AG09309 (cell line): ENCODE results near the gene GBP5.
"Not testable (repeated sequence)": the region's sequence is repeated elsewhere in the genome, so short reads cannot be mapped to it uniquely, and the experiment has no call there.

Experiments
- DNase-seq: peaks from one replicate; pipeline ENCODE4 v3.0.0-alpha.2; 2010; ENCODE audit warnings: low read depth
- H3K4me3 ChIP-seq: 2 replicates; pipeline ENCODE4 v1.5.1; 2011; ENCODE audit warnings: mild to moderate bottlenecking, low read depth, low read length, moderate library complexity; ENCODE audit not compliant: control insufficient read depth
- TF ChIP-seq, protein P1 (sequence below): IDR thresholded peaks from 2 replicates; pipeline ENCODE4 v1.5.1; 2011; ENCODE audit warnings: mild to moderate bottlenecking, low read depth, low read length, inconsistent platforms; ENCODE audit not compliant: insufficient read depth, control insufficient read depth; ENCODE audit errors: missing control alignments

Gene GBP5

GRCh38 chr1:89260042-89260441 is 12.6 kb downstream of the GBP5 start:
- TF ChIP-seq, protein P1, sequence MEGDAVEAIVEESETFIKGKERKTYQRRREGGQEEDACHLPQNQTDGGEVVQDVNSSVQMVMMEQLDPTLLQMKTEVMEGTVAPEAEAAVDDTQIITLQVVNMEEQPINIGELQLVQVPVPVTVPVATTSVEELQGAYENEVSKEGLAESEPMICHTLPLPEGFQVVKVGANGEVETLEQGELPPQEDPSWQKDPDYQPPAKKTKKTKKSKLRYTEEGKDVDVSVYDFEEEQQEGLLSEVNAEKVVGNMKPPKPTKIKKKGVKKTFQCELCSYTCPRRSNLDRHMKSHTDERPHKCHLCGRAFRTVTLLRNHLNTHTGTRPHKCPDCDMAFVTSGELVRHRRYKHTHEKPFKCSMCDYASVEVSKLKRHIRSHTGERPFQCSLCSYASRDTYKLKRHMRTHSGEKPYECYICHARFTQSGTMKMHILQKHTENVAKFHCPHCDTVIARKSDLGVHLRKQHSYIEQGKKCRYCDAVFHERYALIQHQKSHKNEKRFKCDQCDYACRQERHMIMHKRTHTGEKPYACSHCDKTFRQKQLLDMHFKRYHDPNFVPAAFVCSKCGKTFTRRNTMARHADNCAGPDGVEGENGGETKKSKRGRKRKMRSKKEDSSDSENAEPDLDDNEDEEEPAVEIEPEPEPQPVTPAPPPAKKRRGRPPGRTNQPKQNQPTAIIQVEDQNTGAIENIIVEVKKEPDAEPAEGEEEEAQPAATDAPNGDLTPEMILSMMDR: no peak
- no peak overlapping the region for H3K4me3 ChIP-seq
- no peak for DNase-seq

DNA sequence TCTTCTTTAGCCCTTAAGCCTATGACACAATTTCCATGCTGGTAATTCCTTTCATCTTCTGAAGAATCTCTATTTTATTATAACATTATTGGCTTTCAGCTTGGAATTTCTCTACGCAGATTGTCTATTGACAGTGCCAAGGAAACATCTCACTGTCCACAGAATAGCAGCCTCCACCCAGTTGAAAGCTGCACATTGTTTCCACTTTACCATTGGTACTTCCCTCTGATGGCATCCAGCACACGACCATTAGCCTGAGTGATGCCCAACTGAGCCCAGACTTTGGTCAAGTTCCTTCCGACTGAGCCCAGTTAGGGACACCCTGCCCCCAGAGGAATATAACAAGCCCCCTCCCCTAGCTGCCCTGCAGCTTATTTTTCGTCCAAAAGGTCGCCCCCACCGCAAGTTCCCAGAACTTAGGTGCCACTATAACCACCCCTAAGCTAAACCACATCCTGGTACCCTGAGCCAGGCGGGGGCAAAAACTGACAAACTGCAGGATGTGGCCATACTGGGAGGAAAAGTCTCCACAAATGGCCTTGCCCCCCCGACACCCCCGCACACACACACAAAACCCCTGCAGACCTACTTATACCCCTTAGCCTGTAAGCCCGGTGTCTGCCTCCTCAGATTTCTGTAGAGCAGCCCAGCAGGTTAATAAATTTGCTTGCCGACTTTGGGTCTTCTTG is 13.2 kb downstream of the GBP5 start:
- no peak for DNase-seq
- TF ChIP-seq, protein P1: no peak
- no peak overlapping the region for H3K4me3 ChIP-seq

DNA sequence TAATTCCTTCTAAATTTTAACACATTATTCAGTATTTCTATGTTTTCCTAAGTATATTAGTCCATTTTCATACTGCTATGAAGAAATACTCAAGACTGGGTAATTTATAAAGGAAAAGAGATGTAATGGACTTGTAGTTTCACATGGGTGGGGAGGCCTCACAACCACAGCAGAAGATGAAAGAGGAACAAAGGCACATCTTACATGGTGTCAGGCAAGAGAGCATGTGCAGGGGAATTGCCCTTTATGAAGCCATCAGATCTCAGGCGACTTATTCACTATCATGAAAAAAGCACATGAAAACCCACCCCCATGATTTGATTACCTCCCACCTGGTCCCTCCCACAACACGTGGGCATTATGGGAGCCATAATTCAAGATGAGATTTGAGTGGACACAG is 15.6 kb downstream of the GBP5 start:
- TF ChIP-seq, protein P1: no peak

DNA sequence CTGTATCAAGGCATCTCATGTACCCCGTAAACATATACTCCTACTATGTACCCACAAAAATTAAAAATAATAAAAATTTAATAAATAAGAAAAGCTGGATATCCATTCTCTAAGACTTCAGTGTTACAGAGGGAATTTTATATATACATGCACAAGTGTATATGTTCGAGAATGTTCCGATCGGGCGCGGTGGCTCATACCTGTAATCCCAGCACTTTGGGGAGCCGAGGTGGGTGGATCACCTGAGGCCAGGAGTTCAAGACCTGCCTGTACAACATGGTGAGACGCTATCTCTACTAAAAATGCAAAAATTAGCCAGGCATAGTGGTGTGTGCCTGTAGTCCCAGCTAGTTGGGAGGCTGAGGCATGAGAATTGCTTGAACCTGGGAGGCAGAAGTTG is 17.1 kb downstream of the GBP5 start:
- H3K4me3 ChIP-seq, DNase-seq: not testable (repeated sequence)

More for the DNA sequence above, 15.6 kb downstream of the GBP5 start:
- DNase-seq: no peak
- H3K4me3 ChIP-seq: no peak overlapping the region

DNA sequence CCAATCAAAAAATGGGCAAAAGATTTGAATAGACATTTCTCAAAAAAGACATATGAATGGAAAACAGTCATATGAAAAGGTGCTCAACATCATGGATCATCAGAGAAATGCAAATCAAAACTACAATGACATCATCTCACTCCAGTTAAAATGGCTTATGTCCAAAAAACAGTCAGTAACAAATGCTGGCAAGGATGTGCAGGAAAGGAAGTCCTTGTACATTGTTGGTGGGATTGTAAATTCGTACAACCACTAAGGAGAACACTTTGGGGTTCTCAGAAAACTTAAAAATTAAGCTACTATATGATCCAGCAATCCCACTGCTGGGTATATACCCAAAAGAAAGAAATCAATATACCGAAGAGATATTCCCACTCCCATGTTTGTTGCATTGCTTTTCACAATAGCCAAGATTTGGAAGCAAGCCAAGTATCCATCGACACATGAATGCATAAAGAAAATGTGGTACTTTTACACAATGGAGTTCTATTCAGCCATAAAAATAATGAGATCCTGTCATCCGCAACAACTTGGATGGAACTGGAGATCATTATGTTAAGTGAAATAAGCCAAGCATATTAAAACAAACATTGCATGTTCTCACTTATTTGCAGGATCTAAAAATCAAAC is 17.9 kb downstream of the GBP5 start:
- no peak for DNase-seq
- TF ChIP-seq, protein P1: no peak
- H3K4me3 ChIP-seq: no peak overlapping the region

DNA sequence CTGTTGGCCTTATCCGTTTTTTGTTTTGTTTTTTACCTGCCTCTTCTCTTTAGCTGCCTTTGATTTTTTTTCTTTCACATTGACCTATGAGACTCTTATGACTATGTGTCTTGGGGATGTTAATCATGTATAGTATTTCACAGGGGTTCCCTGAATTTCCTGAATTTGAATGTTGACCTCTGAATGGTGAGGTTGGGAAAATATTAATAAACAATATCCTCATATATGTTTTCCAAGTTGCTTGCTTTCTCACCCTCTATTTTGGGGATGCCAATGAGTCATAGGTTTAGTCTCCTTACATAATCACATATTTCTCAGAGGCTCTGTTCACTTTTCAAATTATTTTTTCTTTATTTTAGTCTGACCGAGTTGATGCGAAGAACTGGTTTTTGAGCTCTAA is 29.6 kb downstream of the GBP5 start:
- TF ChIP-seq, protein P1: no peak
- no peak for DNase-seq
- no peak overlapping the region for H3K4me3 ChIP-seq
